ENCODE results near the gene ACER3.

DNA sequence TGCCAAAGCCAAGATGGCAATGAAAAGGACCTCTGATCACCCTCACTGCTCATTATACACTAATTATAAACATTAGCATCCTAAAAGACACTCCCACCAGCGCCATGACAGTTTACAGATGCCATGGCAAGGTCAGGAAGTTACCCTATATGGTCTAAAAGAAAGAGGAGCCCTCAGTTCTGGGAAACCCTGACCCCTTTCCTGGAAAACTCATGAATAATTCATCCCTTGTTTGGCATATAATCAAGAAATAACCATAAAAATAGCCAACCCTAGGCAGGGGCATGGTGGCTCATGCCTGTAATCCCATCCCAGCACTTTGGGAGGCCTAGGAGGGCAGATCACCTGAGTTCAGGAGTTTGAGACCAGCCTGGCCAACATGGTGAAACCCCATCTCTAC lies 193.4 kb downstream of the ACER3 start:
- TF ChIP-seq, protein P1, sequence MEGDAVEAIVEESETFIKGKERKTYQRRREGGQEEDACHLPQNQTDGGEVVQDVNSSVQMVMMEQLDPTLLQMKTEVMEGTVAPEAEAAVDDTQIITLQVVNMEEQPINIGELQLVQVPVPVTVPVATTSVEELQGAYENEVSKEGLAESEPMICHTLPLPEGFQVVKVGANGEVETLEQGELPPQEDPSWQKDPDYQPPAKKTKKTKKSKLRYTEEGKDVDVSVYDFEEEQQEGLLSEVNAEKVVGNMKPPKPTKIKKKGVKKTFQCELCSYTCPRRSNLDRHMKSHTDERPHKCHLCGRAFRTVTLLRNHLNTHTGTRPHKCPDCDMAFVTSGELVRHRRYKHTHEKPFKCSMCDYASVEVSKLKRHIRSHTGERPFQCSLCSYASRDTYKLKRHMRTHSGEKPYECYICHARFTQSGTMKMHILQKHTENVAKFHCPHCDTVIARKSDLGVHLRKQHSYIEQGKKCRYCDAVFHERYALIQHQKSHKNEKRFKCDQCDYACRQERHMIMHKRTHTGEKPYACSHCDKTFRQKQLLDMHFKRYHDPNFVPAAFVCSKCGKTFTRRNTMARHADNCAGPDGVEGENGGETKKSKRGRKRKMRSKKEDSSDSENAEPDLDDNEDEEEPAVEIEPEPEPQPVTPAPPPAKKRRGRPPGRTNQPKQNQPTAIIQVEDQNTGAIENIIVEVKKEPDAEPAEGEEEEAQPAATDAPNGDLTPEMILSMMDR (conservative IDR thresholded peaks at IDR 0.05; ENCODE audit: low read depth, low read length) = no peak
- TF ChIP-seq EZH2 (IDR thresholded peaks at IDR 0.05; ENCODE audit: borderline replicate concordance, low read depth, low read length, poor library complexity, severe bottlenecking) = no peak
